DMS 273 (cell line): Measurements from ENCODE around the gene ZNF814.
A peak's percentile ranks its signal among the peaks of the same experiment; 100 is the strongest.
"Not testable (repeated sequence)": the region's sequence is repeated elsewhere in the genome, so short reads cannot be mapped to it uniquely, and the experiment has no call there.

ENCODE experiments used
- DNase-seq: peaks from one replicate; lab custom pipeline; 2025; ENCODE audit not compliant: unreplicated experiment; lab: John Stamatoyannopoulos, UW

ZNF814 gene

DNA sequence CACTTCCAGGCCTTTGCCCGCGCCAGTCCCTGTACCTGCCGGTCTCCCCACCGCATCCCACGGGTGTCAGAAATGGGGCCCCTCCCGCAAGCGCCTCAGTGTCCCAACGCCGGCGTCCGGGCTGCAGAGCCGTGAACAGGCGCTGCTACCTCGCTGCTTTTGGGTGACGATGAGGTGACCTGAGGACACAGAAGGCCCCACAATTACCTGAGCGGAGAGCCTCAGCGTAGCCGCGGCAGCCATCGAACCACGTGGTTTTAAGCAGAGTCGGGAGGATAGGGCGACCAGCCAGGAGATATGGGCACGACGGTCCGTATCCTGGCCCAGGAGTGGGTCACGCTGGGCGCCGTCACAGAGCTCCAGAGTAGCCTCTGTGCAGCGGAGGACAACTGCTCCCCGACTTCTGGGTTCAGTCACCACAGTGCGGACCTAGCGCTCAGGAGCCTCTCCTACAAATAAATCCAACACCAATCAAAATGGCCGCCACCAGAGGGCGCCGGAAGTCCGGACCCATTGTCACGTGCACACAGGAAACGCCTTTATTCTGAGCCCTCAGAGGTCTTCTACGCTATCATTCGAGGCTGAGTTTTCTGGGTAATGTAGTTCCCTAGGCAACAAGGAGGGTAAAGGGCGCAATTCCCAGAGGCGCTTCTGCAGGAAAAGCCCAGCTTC is at the start of gene ZNF814:
ZNF814 (minus strand) TSS at position 478 of the 672 bp plus-strand sequence; CDS start at position 243, 235 bp downstream.
- peak; percentile 98 for DNase-seq

DNA sequence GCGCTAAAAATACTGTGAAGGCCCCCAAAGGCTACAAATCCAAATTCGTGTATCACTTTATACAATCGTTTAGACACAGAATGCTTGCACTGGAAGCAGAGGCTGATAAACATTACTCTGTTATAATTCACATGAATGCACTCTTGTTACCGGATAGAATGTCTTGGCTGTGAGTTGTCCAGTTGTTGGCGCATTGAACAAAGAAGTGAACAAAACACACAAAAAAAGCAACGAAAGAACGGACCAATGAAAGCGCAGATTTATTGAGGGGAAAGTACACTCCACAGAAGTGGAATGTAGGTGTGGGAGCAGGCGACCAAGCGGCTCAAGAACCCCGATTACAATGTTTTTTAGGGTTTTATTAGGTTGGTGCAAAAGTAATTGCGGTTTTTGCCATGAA is 46.9 kb upstream of the ZNF814 start:
- no peak for DNase-seq

DNA sequence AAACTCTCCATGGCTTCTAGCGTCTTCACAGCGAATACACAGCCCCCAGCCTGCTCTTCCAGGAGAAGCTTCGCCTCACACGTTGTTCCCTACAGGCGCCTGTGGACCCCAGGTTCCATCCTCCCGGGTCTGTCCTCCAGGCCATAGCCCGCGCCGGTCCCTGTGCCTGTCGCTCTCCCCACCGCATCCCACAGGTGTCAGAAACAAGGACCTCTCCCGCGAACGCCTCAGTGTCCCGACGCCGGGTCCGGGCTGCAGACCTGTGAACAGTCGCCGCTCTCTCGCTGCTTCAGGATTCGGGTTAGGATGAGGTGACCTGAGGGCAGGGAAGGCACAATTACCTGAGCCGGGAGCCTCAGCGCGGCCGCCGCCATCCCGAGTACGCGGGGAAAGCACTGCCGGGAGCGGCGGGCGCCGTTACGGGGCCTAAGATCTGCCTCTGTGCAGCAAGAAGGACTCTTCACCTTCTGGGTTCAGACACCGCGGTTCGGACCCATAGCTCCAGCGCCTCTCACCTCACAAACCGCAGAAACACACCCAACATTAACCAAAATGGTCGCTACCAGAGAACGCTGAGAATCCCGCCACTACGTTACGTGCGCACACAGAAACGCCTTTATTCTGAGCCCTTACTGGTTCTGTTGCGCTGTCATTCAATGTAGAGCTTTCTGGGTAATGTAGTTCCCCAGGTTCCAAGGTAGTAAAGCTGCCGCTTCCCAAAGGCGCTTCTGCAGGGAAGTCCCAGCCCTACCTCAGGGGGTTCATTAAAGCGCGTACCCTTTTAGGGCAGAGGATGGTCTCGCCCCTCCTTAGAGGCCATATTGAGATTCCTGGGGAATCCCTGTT is 46.2 kb upstream of the ZNF814 start, which contains the start of gene ZNF418:
ZNF418 (minus strand) TSS at position 583 of the 846 bp plus-strand sequence. CDS start 1,580 bp downstream, outside the sequence.
- peak; percentile 96 for DNase-seq

DNA sequence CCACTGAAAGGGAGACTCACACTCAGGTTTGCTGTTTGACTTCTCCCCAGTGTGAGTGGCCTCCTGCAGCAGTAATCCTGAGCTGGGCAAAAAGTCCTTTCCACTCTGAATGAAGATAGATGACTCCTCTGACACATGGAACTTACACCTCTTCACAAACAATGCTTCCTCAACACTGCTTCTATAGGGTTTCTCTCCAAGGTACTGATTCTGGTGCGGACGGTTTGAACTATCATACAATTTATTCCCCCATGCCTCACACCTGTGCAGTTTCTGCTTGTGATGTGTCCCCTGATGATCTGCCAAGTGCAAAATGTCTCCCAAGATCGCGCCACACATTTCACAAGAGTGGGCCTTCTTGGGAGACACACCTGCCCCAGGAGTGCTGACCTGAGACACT is 38.8 kb upstream of the ZNF814 start:
- no peak for DNase-seq

DNA sequence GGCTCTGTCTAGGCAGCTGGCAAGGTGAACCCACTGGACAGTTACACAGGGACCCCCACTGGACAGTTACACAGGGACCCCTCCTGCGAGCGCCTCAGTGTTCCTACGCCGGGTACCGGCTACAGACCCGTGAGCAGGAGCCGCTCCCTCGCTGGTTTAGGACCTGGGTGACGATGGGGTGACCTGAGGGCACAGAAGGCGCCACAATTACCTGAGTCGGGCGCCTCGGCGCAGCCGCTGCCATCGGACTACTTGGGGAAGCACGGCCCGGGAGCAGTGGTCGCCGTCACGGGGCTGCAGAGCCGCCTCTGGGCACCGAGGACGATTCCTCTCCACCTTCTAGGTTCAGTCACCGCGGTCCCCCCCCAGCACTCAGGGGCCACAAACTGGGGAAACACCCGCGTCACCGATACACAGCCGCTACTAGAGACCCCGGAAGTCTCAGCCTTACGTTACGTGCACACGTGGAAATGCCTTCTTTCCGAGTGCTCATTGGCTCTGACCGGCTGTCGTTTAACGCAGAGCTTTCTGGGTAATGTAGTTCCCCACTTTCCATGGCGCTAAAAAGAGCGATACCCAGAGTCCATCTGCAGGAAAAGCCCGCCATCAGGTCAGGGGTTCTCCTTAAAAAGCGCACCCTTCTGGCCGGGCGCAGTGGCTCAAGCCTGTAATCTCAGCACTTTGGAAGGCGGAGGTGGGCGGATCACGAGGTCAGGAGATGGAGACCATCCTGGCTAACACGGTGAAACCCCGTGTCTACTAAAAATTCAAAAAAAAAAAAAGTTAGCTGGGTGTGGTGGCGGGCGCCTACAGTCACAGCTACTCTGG is 27.5 kb upstream of the ZNF814 start, which contains the start of gene ZNF417:
ZNF417 (minus strand) TSS at position 425 of the 828 bp plus-strand sequence; CDS start at position 244, 181 bp downstream.
- peak; percentile 98 for DNase-seq

DNA sequence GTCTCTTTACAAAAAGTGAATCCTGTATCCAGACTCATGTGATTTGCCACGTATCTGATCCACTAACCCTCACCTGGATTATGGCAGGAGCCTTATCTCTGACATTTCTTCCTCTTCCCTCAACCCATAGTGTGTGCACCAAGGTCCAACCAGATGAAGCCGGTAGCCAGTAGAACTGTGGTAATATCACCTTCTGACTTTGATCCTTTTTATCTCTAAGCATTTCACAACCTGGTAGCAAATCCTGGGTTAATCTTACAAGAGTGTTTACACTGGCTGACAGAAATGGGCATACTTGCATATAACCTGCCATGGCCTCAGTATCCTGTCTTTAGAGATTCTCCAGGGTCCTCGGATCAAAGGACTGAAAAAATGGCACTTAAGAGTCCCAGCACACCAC is 25.7 kb upstream of the ZNF814 start:
- no peak for DNase-seq

DNA sequence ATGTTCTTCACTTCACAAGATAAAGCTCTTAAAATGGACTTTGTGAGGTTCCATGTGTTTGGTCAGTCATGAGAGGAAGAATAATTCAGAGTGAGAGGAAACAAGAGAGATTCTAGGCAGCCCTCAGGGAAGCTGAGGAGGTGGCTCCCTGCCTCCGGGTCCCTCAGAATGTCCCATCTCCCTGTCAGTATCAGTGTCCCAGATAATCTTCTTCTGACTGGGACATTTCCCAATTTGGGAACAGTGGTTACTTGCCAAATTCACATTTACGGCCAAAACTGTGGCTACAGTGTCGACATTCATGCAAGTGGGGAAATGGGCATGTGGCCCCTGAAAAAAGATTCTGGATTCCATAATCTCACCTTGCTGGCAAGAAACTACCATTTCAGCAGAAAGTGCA is 18.6 kb upstream of the ZNF814 start:
- no peak for DNase-seq

DNA sequence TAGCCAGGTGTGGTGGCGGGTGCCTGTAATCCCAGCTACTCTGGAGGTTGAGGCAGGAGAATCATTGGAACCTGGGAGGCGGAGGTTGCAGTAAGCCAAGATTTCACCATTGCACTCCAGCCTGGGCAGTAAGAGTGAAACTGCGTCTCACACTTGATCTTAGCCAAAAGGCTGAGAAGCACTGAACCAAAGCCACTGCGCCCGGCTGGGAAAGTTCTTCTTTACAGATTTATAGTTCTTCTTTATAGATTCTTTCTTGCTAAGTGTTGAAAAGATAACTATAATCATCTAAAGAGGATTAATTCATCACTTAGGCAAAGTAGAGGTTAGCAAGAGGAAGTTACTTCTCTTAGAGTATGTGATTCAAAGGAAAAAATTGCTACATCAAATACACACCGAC is 16.4 kb upstream of the ZNF814 start:
- DNase-seq, result no peak

DNA sequence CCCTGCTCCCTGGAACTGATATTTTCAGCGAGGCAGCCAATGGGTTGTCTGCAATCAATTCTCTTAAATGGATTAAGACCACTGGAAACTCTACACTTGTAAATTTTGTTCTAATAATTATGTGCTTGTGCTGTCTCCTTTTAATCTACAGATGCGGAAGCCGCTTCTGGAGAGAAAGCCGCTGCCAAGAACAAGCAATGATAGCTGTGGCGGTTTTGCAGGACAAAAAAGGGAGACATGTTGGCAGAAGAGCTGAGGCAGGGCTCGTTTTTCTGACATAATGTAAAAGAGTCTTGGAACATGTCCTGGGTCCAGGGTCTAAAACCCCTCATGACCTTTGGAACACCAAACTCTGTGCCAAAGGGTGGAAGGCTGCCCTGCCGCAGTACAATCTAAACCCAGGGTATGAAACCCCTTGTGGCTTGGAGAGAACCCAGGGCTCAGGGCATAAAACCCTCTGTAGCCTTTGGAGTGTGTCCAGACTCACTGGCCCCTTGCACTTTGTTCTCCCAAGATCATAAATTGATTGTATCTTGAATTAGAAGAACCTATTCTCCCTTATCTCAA is 14.9 kb upstream of the ZNF814 start:
- DNase-seq, result no peak

DNA sequence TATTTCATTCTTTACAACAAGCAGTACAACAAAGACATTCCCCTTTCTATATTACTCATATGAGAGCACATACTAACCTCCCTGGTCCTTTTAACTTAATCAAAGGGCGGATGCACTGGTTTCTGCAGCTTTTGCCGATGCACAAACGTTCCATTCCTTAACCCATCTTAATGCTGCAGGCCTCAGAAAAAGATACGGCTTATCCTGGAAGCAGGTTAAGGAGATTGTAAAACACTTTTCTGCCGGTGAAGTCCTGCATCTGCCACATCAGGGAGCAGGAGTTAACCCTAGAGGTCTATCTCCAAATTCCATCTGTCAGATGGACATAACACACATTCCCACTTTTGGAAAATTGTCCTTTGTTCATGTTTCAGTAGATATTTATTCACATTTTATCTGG is 11.5 kb upstream of the ZNF814 start:
- DNase-seq, result no peak

DNA sequence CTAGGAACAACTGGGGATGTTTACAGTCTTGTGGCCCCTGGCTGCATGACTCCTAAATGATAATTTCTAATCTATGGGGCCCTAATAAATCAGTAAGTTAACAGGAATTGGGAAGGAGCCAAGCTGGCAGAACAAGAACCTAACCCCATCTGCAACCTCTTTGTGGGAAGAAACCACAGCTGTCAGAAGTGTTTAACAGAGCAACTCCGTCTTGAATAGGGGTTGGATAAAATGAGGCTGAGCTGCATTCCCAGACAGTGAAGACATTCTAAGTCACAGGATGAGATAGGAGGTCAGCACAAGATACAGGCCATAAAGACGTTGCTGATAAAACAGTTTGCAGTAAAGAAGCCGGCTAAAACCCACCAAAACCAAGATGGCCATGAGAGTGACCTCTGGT is 1.9 kb upstream of the ZNF814 start:
- DNase-seq, result peak; percentile 69

DNA sequence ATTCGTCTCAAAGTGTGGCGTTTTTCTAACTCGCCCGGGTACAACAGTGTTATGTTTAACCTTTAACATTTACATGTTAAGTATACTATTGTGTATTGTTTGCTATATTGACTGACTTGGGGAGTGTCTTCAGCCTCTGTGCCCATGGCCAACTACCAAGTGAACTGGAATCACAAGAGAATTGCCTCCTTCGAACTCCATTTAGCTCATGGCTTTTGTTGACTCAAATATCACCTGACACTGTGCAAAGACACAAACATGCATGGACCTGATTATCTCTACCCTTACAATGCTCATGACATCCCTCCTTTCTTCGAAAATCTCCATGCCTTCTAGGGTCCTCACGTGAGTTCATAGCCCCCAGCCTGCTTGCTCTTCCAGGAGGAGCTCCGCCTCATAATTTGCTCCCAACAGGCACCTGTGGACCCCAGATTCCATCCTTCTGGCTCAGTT is 704 bp downstream of the ZNF814 start:
- peak; percentile 45 for DNase-seq

DNA sequence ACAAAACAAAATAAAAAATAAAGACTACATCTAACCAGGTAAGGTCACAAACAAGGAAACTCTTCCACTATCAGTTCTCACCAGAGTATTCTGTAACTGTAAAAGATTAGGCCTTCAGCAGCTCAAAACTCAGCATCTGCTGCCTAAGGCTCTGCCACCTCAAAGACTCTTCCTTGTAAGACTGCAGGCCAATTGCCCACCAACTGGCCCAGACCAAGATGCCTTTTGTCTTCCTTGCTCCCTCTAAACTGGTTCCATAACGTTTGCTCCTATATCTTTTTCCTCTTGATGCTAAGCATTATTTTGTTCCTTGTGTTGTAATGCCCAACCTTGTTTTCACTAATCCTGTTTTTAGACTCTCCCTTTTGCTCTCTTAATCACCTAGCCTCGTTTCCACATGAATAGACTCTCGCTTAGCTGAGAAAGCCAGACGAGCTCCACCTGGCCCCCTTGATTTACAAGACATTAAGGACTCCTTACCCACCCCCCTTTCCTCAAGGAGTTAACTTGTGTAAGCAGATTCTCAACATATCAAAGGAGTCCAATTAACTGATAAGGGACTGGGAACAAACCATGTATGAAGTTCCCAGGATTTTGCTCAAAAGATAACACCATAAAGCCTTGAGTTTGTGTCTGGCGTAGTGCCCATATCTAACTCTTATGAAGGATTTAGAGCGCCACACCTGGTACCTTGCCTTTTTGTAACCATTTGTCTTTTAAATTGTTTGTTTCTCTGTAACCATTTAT is 1.5 kb downstream of the ZNF814 start:
- peak; percentile 59 for DNase-seq

DNA sequence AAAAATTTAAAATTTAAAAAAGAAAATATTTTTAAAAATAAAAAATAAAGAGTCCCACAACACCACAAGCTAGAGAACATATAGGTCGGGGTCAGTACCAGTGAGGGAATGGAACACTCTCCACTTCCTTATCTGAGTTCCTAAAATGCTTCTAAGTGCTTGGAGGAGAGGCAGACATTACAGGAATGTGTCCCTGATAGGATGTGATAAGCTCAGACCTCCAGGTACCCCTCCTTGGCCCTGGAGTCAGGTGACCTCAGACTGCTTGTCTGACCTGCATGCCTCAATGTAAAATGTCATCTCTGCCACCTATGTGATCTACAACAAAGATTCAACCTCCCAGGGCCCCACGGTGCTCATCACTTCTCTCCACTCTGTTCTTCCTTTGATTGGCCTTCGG is 2.8 kb downstream of the ZNF814 start:
- no peak for DNase-seq

DNA sequence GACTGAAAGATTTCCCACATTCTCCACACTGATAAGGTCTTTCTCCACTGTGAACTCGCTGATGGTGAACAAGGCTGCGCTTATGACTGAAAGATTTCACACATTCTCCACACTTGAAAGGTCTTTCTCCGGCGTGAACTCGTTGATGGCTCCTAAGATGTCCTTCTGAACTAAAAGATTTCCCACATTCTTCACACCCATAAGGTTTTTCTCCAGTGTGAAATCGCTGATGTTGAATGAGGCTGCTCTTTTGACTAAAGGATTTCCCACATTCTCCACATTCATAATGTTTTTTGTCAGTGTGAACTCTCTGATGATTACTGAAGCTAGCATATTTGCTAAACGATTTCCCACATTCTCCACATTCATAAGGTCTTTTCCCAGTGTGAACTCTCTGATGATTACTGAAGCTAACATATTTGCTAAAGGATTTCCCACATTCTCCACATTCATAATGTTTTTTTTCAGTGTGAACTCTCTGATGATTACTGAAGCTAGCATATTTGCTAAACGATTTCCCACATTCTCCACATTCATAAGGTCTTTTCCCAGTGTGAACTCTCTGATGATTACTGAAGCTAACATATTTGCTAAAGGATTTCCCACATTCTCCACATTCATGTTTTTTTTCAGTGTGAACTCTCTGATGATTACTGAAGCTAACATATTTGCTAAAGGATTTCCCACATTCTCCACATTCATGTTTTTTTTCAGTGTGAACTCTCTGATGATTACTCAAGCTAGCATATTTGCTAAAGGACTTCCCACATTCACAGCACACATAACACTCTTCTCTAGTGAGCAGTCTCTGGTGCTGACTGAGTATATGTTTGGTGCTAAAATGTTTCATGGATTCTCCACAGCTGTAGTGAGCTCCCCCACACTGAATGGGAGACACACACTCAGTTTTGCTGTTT is 14.7 kb downstream of the ZNF814 start:
- DNase-seq, result not testable (repeated sequence)

DNA sequence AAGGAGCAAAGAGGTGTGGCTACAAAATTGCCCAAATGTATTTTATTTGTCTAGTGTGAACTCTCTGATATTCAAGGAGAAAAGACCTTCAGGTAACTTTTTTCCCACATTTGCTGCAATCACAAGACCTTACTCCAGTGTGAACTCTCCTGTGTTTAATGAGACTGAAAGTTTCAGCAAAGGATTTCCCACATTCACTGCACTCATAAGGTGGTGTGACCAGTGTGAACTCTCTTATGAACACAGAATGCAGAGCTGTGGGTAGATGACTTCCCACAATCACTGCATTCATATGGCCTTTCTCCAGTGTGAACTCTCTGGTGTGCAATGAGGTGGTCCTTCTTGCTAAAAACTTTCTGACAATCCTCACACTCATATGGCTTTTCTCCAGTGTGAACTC is 16.4 kb downstream of the ZNF814 start:
- no peak for DNase-seq

DNA sequence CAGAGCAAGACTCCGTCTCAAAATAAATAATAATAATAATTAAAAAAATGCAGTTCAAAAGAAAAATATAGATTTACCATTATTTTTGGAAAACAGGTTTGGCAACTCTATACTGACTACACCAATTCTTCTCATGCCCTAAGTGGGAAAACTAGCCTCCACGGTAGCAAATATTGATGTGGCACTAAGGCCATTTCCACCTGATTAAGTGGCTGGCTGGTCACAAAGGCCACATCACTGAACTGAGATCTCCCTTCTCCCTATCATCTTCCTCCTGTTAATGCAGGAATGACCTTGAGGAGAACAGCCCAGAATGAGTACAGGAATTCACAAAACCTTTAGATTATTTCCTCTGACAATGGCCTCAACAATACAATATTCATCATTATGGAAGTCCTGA is 18.6 kb downstream of the ZNF814 start:
- DNase-seq, result no peak

DNA sequence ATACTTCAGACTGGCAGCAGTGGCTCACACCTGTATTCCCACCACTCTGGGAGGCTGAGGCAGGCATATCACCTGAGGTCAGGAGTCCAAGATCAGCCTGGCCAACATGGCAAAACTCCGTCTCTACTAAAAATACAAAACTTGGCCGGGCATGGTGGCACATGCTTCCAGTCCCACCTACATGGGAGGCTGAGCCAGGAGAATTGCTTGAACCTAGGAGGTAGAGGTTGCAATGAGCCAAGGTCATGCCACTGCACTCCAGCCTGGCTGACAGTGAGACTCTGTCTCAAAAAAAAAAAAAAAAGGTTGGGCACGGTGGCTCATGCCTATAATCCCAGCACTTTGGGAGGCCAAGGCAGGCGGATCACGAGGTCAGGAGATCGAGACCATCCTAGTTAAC is 19.2 kb downstream of the ZNF814 start:
- DNase-seq, result not testable (repeated sequence)

DNA sequence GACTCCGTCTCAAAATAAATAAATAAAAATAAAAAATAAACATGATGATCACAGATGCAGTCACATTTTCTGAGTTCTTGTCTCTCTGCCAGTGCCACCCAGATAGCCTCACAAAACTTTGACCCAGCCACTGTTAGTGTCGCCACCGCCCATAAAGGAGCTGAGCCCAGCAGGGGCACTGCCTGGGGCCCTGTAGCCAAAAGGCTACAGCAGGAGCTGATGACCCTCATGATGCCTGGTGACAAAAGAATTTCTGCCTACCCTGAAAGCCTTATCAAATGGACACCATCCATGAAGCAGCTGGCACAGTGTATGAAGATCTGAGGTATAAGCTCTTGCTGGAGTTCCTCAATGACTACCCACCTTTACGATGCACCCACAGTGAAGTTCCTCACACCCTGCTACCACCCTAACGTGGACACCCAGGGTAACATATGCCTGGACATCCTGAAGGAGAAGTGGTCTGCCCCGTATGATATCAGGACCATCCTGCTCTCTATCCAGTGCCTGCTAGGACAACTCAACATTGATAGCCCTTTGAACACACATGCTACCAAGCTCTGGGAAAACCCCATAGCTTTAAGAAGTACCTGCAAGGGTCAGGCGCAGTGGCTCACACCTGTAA is 20.9 kb downstream of the ZNF814 start:
- no peak for DNase-seq
